Right lobe of liver (tissue), 6 donors: Measurements from ENCODE around the gene USP4. TPM values are rescaled to one million over a fixed set of nuclear protein-coding genes. Genes with fewer than 3 reads are reported as not detected.

Experiments used
- ATAC-seq, 4 donors: fragments of 200-7000 bp; cut with Tn5 transposase; one replicate each; pipeline ENCODE4 v1.9.1; 2020; ENCODE audit warnings: mild to moderate bottlenecking in 4 of 4, moderate library complexity in 4 of 4
- DNase-seq, 3 donors: peaks; one replicate each; pipeline ENCODE4 v3.0.0-alpha.2; 2020
- H3K27ac ChIP-seq, 3 donors: fragments of 200-600 bp; one replicate each; pipeline ENCODE4 v1.8.0; 2022
- H3K27me3 ChIP-seq, 2 donors: fragments of 200-600 bp; one replicate each; pipeline ENCODE4 v1.8.0; 2022
- H3K36me3 ChIP-seq, 4 donors: fragments of 200-600 bp; sonication (generic) in 1 of 4; one replicate each; pipeline versions ENCODE4 v1.5.1 to v1.8.0; 2017 to 2022; ENCODE audit warnings: control low read depth in 1 of 4
- H3K4me1 ChIP-seq, 4 donors: fragments of 200-600 bp; sonication (generic) in 1 of 4; one replicate each; pipeline versions ENCODE4 v1.5.1 to v1.8.0; 2017 to 2022; ENCODE audit warnings: control low read depth in 1 of 4
- H3K4me3 ChIP-seq, 3 donors: fragments of 200-600 bp; one replicate each; pipeline ENCODE4 v1.8.0; 2022
- H3K9me3 ChIP-seq, 4 donors: fragments of 200-600 bp; sonication (generic) in 1 of 4; one replicate each; pipeline versions ENCODE4 v1.5.1 to v1.8.0; 2017 to 2022; ENCODE audit warnings: control low read depth in 1 of 4
- CTCF ChIP-seq, 4 donors: fragments of 200-600 bp in 3 of 4; fragments of 450-650 bp in 1 of 4; IDR thresholded peaks; one replicate each; pipeline versions ENCODE4 v1.5.1 to v1.8.0; 2016 to 2022; ENCODE audit warnings: antibody characterized with exemption in 4 of 4, mild to moderate bottlenecking in 2 of 4
- POLR2A ChIP-seq: fragments of 450-650 bp; IDR thresholded peaks from one replicate; pipeline ENCODE4 v1.6.1; 2017; ENCODE audit warnings: antibody characterized with exemption, mild to moderate bottlenecking
- WGBS: methylation state at CpG from one replicate; pipeline ENCODE4 v1.1.6; 2018; ENCODE audit warnings: low coverage, low lambda C conversion rate; ENCODE audit not compliant: insufficient coverage; ENCODE audit errors: missing lambda C conversion rate; 5-methylcytosine and 5-hydroxymethylcytosine counted together
- intact Hi-C, 2 donors: fragments of 100-400 bp; cut with DNase I; formaldehyde crosslinking; loops; one replicate each; pipeline versions ENCODE4 v1.11.2 to v1.14.1; 2022
- total RNA-seq, 6 experiments: library from RNA; depleted of rRNA in 2 of 6; stranded (reverse); fragments of >200 nt in 2 of 6; fragmentation: NEBNext Ultra II Directional in 3 of 6; extraction: Animal tissue kit (Norgen Biotek cat#: 25700) in 3 of 6; gene quantifications; one replicate each; pipeline versions ENCODE4 v1.1.0 to v1.2.4, GENCODE V29; 2016 to 2023
- donor health status: DM: no; HTN: yes; CAD: no.
- donor health status: DM: no; HTN: no; CAD: no.
- donor health status: DM: no; HTN: no; CAD: no.
- donor health status: DM: no; HTN: yes; CAD: no.
- donor health status: DM: no; HTN: yes; CAD: no.

The USP4 gene
- total RNA-seq, 6 experiments from 2014 or later = 10.0 to 26.3 (median 22.2) TPM

- H3K36me3 ChIP-seq = no peaks in the 10 kb centered on the region
- H3K4me1 ChIP-seq = peaks cover 0 to 7% (median 3%) of the 10 kb centered on the region in 4 donors
- H3K9me3 ChIP-seq = no peaks in the 10 kb centered on the region
- TF ChIP-seq POLR2A (no peak), CTCF (IDR thresholded peaks at IDR 0.05) (no peak)
- 48% methylated on average over 11 of the region's 11 CpGs for WGBS
- peak; percentile 66 to 84 (median 68) for ATAC-seq
- peak overlapping the region in 1 of 3 donors; percentile 19 for H3K27ac ChIP-seq
- intact Hi-C loops = no loop called here
- H3K27me3 ChIP-seq = no peaks in the 10 kb centered on the region
- no peak for DNase-seq
- no peak overlapping the region for H3K4me3 ChIP-seq
Measured at GRCh38 chr3:49386056-49386756, 46.4 kb upstream of the USP4 start.

- H3K9me3 ChIP-seq = no peaks in the 10 kb centered on the region
- ATAC-seq (no peak), DNase-seq (no peak)
- no peak overlapping the region for H3K4me3 ChIP-seq
- peaks cover 0 to 7% (median 3%) of the 10 kb centered on the region in 4 donors for H3K4me1 ChIP-seq
- WGBS = 92% methylated on average over 1 of the region's 1 CpG
- H3K27me3 ChIP-seq = no peaks in the 10 kb centered on the region
- intact Hi-C loops = no loop called here
- peak overlapping the region in 1 of 3 donors; percentile 19 for H3K27ac ChIP-seq
- TF ChIP-seq CTCF (IDR thresholded peaks at IDR 0.05) (no peak), POLR2A (no peak)
- no peaks in the 10 kb centered on the region for H3K36me3 ChIP-seq
Measured at GRCh38 chr3:49385617-49386016, 45.8 kb upstream of the USP4 start.

- Histone ChIP-seq H3K36me3 (no peaks in the 10 kb centered on the region), H3K4me3 (no peak overlapping the region), H3K27ac (no peak overlapping the region), H3K4me1 (peaks cover 0 to 7% (median 3%) of the 10 kb centered on the region in 4 donors), H3K9me3 (no peaks in the 10 kb centered on the region), H3K27me3 (no peaks in the 10 kb centered on the region)
- DNase-seq (no peak), ATAC-seq (no peak)
- intact Hi-C loops = no loop called here
- TF ChIP-seq POLR2A = no peak
- no peak for TF ChIP-seq CTCF (IDR thresholded peaks at IDR 0.05)
- WGBS = 59% methylated on average over 4 of the region's 5 CpGs
Measured at GRCh38 chr3:49383387-49383786, 43.5 kb upstream of the USP4 start.

- Histone ChIP-seq H3K9me3 (no peaks in the 10 kb centered on the region), H3K36me3 (peaks cover 0 to 22% (median 11%) of the 10 kb centered on the region in 4 donors), H3K4me1 (peaks cover 0 to 5% (median 0%) of the 10 kb centered on the region in 4 donors), H3K4me3 (no peak overlapping the region), H3K27ac (no peak overlapping the region), H3K27me3 (no peaks in the 10 kb centered on the region)
- DNase-seq = no peak
- intact Hi-C loops = no loop called here
- no peak for ATAC-seq
- WGBS = 86% methylated on average over 11 of the region's 11 CpGs
- TF ChIP-seq CTCF (IDR thresholded peaks at IDR 0.05) = no peak
- no peak for TF ChIP-seq POLR2A
Measured at GRCh38 chr3:49378249-49378895, 38.5 kb upstream of the USP4 start.
